Astrocyte of the spinal cord (primary cell): ENCODE data around the gene IFNG-AS1.

Experiments used
- DNase-seq: peaks from one replicate; pipeline ENCODE4 v3.0.0; 2011; ENCODE audit warnings: low read depth, low spot score
- H3K4me3 ChIP-seq: 2 replicates; pipeline ENCODE4 v1.5.1; 2011; ENCODE audit warnings: low read depth, mild to moderate bottlenecking, low read length, moderate library complexity
- in situ Hi-C: cut with HindIII; loops from 2 replicates; pipeline ENCODE4 v1.10.0; 2017; ENCODE audit warnings: low sequenced_read_pairs
- TF ChIP-seq, protein P1 (sequence below): IDR thresholded peaks from 2 replicates; pipeline ENCODE4 v1.5.1; 2012; ENCODE audit warnings: low read depth, mild to moderate bottlenecking, low read length, inconsistent platforms

IFNG-AS1 gene

DNA sequence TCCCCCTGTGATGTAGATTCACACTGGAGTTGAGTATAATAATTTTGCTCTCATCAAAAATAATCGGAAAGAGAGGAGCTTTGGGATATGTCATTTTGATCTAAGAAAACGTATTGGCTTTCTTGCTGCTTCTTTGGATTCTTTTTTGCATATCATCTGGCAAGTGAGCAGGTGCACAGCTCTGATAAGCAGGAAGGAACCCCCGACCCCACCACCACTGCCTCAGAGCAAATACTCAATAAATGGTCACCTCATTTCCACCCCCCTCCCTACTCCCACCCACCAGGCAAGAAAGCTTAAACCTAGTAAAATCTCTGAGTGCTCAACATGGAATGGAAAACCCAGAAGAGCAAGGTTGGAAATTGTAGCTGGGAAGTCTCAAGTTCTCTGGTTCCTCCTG, 49.4 kb downstream of the IFNG-AS1 start:
- in situ Hi-C loops = no loop called here
- TF ChIP-seq, protein P1, sequence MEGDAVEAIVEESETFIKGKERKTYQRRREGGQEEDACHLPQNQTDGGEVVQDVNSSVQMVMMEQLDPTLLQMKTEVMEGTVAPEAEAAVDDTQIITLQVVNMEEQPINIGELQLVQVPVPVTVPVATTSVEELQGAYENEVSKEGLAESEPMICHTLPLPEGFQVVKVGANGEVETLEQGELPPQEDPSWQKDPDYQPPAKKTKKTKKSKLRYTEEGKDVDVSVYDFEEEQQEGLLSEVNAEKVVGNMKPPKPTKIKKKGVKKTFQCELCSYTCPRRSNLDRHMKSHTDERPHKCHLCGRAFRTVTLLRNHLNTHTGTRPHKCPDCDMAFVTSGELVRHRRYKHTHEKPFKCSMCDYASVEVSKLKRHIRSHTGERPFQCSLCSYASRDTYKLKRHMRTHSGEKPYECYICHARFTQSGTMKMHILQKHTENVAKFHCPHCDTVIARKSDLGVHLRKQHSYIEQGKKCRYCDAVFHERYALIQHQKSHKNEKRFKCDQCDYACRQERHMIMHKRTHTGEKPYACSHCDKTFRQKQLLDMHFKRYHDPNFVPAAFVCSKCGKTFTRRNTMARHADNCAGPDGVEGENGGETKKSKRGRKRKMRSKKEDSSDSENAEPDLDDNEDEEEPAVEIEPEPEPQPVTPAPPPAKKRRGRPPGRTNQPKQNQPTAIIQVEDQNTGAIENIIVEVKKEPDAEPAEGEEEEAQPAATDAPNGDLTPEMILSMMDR = no peak
- DNase-seq = no peak

DNA sequence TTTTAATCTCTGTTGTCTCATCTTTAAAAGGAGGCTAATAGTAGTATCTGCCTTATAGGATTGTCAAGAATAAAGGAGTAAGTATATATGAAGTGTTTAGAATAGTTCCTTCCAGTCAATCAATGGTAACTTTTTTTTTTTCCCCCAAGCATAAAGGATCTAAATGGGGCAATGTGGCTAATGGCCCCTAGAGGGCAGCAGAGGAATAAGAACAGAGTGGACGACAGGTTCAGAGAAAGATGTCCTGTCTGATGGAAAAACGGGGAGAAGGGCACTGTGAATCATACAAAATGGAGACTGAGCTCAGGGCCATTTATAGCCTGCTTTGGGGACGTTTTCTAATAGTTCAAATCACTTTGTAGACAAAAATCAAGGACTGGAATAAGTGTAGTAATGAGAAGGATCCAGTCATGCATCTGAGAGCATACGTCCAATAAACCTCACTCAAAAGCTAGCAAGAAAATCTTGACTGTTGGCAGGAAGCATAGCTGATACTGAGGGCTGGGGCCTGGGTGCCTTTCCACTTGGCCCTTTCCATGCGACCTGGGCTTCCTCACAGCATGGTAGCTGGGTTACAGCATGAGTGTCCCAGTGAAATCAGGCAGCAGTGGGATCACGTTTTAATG, 51.3 kb downstream of the IFNG-AS1 start:
- H3K4me3 ChIP-seq = no peak overlapping the region
- DNase-seq = peak; percentile 78
- TF ChIP-seq, protein P1 = peak; percentile 91
- in situ Hi-C loops = no loop called here

More for the DNA sequence above, 49.4 kb downstream of the IFNG-AS1 start:
- H3K4me3 ChIP-seq = no peak overlapping the region

GRCh38 chr12:68042212-68042699, 53.0 kb downstream of the IFNG-AS1 start:
- TF ChIP-seq, protein P1 = no peak
- no peak for DNase-seq
- H3K4me3 ChIP-seq = no peak overlapping the region
- in situ Hi-C loops = no loop called here

- DNase-seq = no peak
- TF ChIP-seq, protein P1 = no peak
- in situ Hi-C loops = no loop called here
- H3K4me3 ChIP-seq = no peak overlapping the region
Observed at GRCh38 chr12:68043435-68043834, 54.2 kb downstream of the IFNG-AS1 start.

DNA sequence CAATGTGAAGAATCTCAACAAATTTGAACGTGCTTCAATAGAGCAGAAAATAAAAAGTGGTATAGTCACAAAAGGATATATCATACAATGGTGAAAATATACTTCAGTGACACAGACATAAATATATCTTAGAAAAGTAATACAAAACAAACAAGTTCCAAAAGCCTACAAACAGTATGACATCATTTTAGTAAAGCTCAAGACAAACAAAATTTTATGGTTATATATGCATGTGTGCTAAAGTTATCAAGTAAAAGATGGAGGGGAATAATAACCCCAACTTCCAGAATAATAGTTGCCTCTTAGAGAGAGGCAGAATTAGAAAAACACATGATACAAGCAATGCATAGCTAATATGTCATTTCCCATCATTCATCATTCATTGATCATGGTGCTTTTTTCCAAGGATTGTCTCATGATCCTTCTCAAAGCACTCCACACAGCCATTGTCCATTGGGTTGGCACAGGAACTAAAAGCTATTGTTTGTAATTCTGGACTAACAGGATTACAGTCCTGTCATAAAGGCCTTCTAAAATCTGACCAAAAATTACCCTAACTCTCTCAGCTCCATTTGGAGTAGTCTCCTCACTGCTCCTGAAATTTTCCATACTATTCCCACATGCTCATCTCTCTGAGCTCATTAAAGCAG, 59.5 kb downstream of the IFNG-AS1 start:
- no peak overlapping the region for H3K4me3 ChIP-seq
- in situ Hi-C loops = no loop called here
- TF ChIP-seq, protein P1 = no peak
- no peak for DNase-seq

GRCh38 chr12:68056300-68056699, 67.1 kb downstream of the IFNG-AS1 start:
- in situ Hi-C loops = no loop called here
- H3K4me3 ChIP-seq = no peak overlapping the region
- DNase-seq = no peak
- TF ChIP-seq, protein P1 = no peak
